ENCODE measurements around the gene LDLRAD1. TPM values are rescaled to one million over a fixed set of nuclear protein-coding genes. Genes with fewer than 3 reads are reported as not detected.

Gene LDLRAD1
- total RNA-seq, 1 experiment from 2014 or later = not detected

GRCh38 chr1:53964109-53964508 is 53.9 kb downstream of the LDLRAD1 start:
- no peak overlapping the region for H3K4ac ChIP-seq (ENCODE audit: low read depth, low read length)
- H3K4me1 Mint-ChIP-seq = peaks cover 6 to 10% of the 10 kb centered on the region in 2 experiments
- H3K18ac ChIP-seq (ENCODE audit: insufficient read length, low read depth, low read length) = no peak overlapping the region
- H3K9ac ChIP-seq (ENCODE audit: extremely low read depth, insufficient read length, low read length) = no peak overlapping the region
- 100% methylated on average over 2 of the region's 5 CpGs for WGBS (ENCODE audit: extremely low coverage, insufficient read length, low lambda C conversion rate)
- no peak overlapping the region for H2AFZ ChIP-seq (ENCODE audit: low read length)
- no peak overlapping the region for H2BK120ac ChIP-seq (ENCODE audit: low read depth, low read length, poor library complexity, severe bottlenecking)
- H3K14ac ChIP-seq (ENCODE audit: insufficient read depth, low read length) = no peak overlapping the region
- H3K23me2 ChIP-seq (ENCODE audit: insufficient read length, low read depth, low read length, poor library complexity, severe bottlenecking) = no peaks in the 10 kb centered on the region
- H4K20me1 ChIP-seq (ENCODE audit: control insufficient read depth, insufficient read depth, insufficient read length) = no peaks in the 10 kb centered on the region
- no peak overlapping the region for H3K4me2 ChIP-seq (ENCODE audit: insufficient read depth, insufficient read length, low read length)
- no peak overlapping the region for H4K5ac ChIP-seq (ENCODE audit: insufficient read length, low read depth, low read length)
- H3K4me3 Mint-ChIP-seq = peak overlapping the region in 1 of 2 experiments; percentile 41; a peak in 3 of 5 replicates
- H3K79me1 ChIP-seq (ENCODE audit: insufficient read depth, low read depth, low read length, poor library complexity, severe bottlenecking) = no peaks in the 10 kb centered on the region
- TF ChIP-seq, protein P1, sequence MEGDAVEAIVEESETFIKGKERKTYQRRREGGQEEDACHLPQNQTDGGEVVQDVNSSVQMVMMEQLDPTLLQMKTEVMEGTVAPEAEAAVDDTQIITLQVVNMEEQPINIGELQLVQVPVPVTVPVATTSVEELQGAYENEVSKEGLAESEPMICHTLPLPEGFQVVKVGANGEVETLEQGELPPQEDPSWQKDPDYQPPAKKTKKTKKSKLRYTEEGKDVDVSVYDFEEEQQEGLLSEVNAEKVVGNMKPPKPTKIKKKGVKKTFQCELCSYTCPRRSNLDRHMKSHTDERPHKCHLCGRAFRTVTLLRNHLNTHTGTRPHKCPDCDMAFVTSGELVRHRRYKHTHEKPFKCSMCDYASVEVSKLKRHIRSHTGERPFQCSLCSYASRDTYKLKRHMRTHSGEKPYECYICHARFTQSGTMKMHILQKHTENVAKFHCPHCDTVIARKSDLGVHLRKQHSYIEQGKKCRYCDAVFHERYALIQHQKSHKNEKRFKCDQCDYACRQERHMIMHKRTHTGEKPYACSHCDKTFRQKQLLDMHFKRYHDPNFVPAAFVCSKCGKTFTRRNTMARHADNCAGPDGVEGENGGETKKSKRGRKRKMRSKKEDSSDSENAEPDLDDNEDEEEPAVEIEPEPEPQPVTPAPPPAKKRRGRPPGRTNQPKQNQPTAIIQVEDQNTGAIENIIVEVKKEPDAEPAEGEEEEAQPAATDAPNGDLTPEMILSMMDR (conservative IDR thresholded peaks at IDR 0.05) = no peak
- no peak overlapping the region for H4K91ac ChIP-seq (ENCODE audit: insufficient read length, low read depth, low read length)
- no peak overlapping the region for H4K8ac ChIP-seq (replicated peaks; ENCODE audit: insufficient read length, low read depth, low read length)
- no peak overlapping the region for H3K23ac ChIP-seq (ENCODE audit: insufficient read length, low read depth, low read length)
- H3K27me3 Mint-ChIP-seq (ENCODE audit: low read depth) = no peaks in the 10 kb centered on the region
- no peak overlapping the region for H2BK12ac ChIP-seq (ENCODE audit: insufficient read length, low read depth, low read length)
- no peak overlapping the region for H2BK5ac ChIP-seq (ENCODE audit: insufficient read length, low read length)
- DNase-seq = no peak
- H3K27ac ChIP-seq (ENCODE audit: insufficient read length, low read depth, low read length) = no peak overlapping the region
- H3K79me2 ChIP-seq (ENCODE audit: insufficient read depth, low read length) = no peaks in the 10 kb centered on the region
- no peak overlapping the region for H2BK20ac ChIP-seq (ENCODE audit: low read depth, low read length, poor library complexity, severe bottlenecking)
- no peaks in the 10 kb centered on the region for H3K9me3 Mint-ChIP-seq
- H3K36me3 Mint-ChIP-seq (ENCODE audit: insufficient read depth in 1 of 3, low read depth in 3 of 3) = peaks cover 29 to 77% (median 66%) of the 10 kb centered on the region in 3 experiments; a peak in 6 of 7 replicates
- no peaks in the 10 kb centered on the region for H3K9me3 ChIP-seq (ENCODE audit: control insufficient read depth, low read depth, low read length)
- no peak overlapping the region for H2AK5ac ChIP-seq (ENCODE audit: insufficient read length, low read length)
- no peak overlapping the region for H3T11ph ChIP-seq (ENCODE audit: low read length)
- peak overlapping the region; percentile 37 to 82 (median 81) for H3K27ac Mint-ChIP-seq
- H2BK15ac ChIP-seq (ENCODE audit: low read depth, low read length) = no peak overlapping the region
- H3K56ac ChIP-seq (ENCODE audit: insufficient read length, low read depth, low read length) = no peak overlapping the region
- H3K4me1 ChIP-seq (ENCODE audit: insufficient read depth, low read length) = 0 out of 2 replicates have a peak, but pooled peaks cover 2% of the 10 kb centered on the region
- no peaks in the 10 kb centered on the region for H3K27me3 ChIP-seq (ENCODE audit: insufficient read depth, low read length)

Measured in H9 (cell line).